ENCODE data around the gene JADE1. TPM values are rescaled to one million over a fixed set of nuclear protein-coding genes. Genes with fewer than 3 reads are reported as not detected.

JADE1 gene
- total and polyA plus RNA-seq, 4 donors = 5.0 to 17.6 (median 10.5) TPM

GRCh38 chr4:128879283-128879682 is 69.8 kb downstream of the JADE1 start (continued):
- TF ChIP-seq JUND (IDR thresholded peaks at IDR 0.05) = no peak
- no peak for TF ChIP-seq HNF4A (conservative IDR thresholded peaks at IDR 0.05)
- TF ChIP-seq MAX (IDR thresholded peaks at IDR 0.05) = no peak
- TF ChIP-seq RXRA (IDR thresholded peaks at IDR 0.05) = no peak

- 86% methylated on average over 2 of the region's 2 CpGs for WGBS
- Histone ChIP-seq H3K27me3 (ENCODE audit: control insufficient read depth in 4 of 4, insufficient read depth in 4 of 4, low read length in 3 of 4) (no peaks in the 10 kb centered on the region), H3K36me3 (ENCODE audit: control insufficient read depth in 4 of 4, insufficient read depth in 3 of 4, low read depth in 1 of 4, low read length in 3 of 4) (peaks cover 0 to 3% (median 0%) of the 10 kb centered on the region in 4 donors), H3K4me3 (ENCODE audit: low read depth in 1 of 3, low read length in 3 of 3) (no peak overlapping the region), H3K27ac (ENCODE audit: low read depth in 1 of 2, low read length in 2 of 2) (no peak overlapping the region), H3K4me1 (ENCODE audit: control insufficient read depth in 4 of 4, insufficient read depth in 4 of 4, low read length in 3 of 4) (no peaks in the 10 kb centered on the region), H3K9me3 (ENCODE audit: control insufficient read depth in 4 of 4, low read length in 3 of 4) (no peaks in the 10 kb centered on the region), H3K9ac (ENCODE audit: low read depth in 1 of 2, low read length in 2 of 2) (no peak overlapping the region)
- DNase-seq (ENCODE audit: low spot score) = no peak
- TF ChIP-seq GABPA (IDR thresholded peaks at IDR 0.05 in 1 of 2, conservative IDR thresholded peaks at IDR 0.05 in 1 of 2) (no peak), TAF1 (conservative IDR thresholded peaks at IDR 0.05) (no peak), MAX (IDR thresholded peaks at IDR 0.05) (no peak), RXRA (IDR thresholded peaks at IDR 0.05) (no peak), ZBTB33 (IDR thresholded peaks at IDR 0.05) (no peak), REST (IDR thresholded peaks at IDR 0.05) (no peak), CTCF (IDR thresholded peaks at IDR 0.05; ENCODE audit: low read depth, low read length, missing input control) (no peak), FOXA2 (IDR thresholded peaks at IDR 0.05) (no peak), SP1 (IDR thresholded peaks at IDR 0.05) (no peak), YY1 (IDR thresholded peaks at IDR 0.05) (no peak), NR2F2 (IDR thresholded peaks at IDR 0.05) (no peak), JUND (IDR thresholded peaks at IDR 0.05) (no peak), HNF4G (IDR thresholded peaks at IDR 0.05) (no peak), HNF4A (conservative IDR thresholded peaks at IDR 0.05) (no peak), ATF3 (IDR thresholded peaks at IDR 0.05) (no peak), FOXA1 (IDR thresholded peaks at IDR 0.05) (no peak), EGR1 (IDR thresholded peaks at IDR 0.05; ENCODE audit: low read depth in 2 of 2) (no peak), RAD21 (IDR thresholded peaks at IDR 0.05) (no peak)
Measured at GRCh38 chr4:128879971-128880370, 70.5 kb downstream of the JADE1 start.
